ENCODE measurements around the gene THAP8. TPM values are rescaled to one million over a fixed set of nuclear protein-coding genes. Genes with fewer than 3 reads are reported as not detected.

The THAP8 gene
- total RNA-seq, 1 experiment from 2014 or later: 7.6 TPM

DNA sequence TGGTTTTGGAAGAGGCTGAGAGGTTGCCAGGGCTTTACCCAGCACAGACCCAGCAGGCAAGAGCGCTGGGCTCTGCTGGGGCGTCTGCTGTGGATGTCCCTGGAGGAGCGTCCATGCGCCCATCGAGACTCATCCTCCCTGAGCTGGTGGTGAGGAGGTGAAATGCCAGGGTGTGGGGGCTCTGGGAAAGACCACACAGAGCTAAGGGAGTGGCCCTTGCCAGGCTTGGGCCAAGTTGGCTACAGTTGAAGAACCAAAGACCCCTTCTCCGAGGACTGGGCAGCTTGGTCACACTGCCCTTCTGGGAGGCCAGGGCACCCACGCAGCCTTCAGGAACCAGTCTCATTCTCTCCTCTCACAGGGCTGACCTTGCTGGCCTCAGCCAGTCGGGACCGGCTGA is 32.2 kb upstream of the THAP8 start:
- DNase-seq: no peak
- H3K27ac Mint-ChIP-seq (ENCODE audit: unreplicated experiment): no peak overlapping the region
- TF ChIP-seq, protein P1, sequence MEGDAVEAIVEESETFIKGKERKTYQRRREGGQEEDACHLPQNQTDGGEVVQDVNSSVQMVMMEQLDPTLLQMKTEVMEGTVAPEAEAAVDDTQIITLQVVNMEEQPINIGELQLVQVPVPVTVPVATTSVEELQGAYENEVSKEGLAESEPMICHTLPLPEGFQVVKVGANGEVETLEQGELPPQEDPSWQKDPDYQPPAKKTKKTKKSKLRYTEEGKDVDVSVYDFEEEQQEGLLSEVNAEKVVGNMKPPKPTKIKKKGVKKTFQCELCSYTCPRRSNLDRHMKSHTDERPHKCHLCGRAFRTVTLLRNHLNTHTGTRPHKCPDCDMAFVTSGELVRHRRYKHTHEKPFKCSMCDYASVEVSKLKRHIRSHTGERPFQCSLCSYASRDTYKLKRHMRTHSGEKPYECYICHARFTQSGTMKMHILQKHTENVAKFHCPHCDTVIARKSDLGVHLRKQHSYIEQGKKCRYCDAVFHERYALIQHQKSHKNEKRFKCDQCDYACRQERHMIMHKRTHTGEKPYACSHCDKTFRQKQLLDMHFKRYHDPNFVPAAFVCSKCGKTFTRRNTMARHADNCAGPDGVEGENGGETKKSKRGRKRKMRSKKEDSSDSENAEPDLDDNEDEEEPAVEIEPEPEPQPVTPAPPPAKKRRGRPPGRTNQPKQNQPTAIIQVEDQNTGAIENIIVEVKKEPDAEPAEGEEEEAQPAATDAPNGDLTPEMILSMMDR (IDR thresholded peaks at IDR 0.05; ENCODE audit: insufficient read depth in 1 of 2, low read depth in 1 of 2, low read length in 1 of 2, severe bottlenecking in 1 of 2, unreplicated experiment in 1 of 2): no peak
- POLR2A ChIA-PET: no interaction called here
- no peaks in the 10 kb centered on the region for H3K4me1 Mint-ChIP-seq (ENCODE audit: low read depth, unreplicated experiment)
- Histone ChIP-seq H3K9me3 (no peaks in the 10 kb centered on the region), H3K4me1 (no peaks in the 10 kb centered on the region), H3K36me3 (ENCODE audit: control insufficient read depth, insufficient read depth, low read length) (peaks cover 1% of the 10 kb centered on the region), H3K27me3 (replicated peaks; ENCODE audit: control insufficient read depth, insufficient read depth, low read length) (no peaks in the 10 kb centered on the region), H3K4me3 (ENCODE audit: low read depth, low read length) (no peak overlapping the region)
- no peaks in the 10 kb centered on the region for H3K9me3 Mint-ChIP-seq (ENCODE audit: unreplicated experiment)
- H3K27me3 Mint-ChIP-seq (ENCODE audit: insufficient read depth, unreplicated experiment): no peaks in the 10 kb centered on the region
- intact Hi-C loops (cut with micrococcal nuclease; ENCODE audit: unreplicated experiment): no loop called here
- CTCF ChIA-PET: no interaction called here
- peaks cover 56% of the 10 kb centered on the region for H3K36me3 Mint-ChIP-seq (ENCODE audit: insufficient read depth, unreplicated experiment)
- no peak overlapping the region for H3K4me3 Mint-ChIP-seq (ENCODE audit: unreplicated experiment)
- BruUV-seq (replicated peaks): no TSS peak

DNA sequence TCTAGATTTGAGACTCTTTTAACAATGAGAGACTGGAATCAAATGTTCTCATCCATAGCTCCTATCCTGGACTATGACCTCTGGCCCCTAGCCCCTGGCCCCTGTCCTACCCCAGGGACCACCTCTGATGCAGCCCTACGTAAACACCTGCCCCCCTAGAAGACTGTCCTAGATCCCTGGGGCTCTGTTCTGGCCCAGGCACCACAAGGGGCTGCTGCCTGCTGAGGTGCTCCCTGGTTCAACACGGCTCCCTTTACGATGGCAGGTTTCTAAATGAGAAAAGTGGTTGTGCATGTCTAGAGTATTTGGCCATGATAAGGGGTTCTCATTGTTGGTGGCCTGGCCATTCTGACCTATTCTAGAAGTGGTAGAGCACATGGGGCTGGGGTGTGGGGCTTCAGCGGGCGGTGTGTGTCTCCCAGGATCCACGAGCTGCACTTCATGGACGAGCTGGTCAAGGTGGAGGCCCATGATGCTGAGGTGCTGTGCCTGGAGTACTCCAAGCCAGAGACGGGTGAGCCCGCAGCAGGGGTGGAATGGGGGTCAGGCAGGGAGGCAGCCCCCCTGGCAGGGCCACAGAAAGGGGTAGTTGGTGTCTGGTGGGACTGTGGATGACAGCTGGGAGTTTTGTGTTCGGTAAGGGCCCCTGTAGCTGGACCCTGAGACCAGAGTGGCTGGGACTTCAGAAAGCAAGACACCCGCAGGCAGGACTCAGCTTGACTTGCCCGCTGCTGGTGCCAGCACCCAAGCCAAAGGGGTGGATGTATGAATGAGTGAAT is 30.3 kb upstream of the THAP8 start:
- no peak for DNase-seq
- BruUV-seq (replicated peaks): no TSS peak
- no peaks in the 10 kb centered on the region for H3K27me3 ChIP-seq (replicated peaks; ENCODE audit: control insufficient read depth, insufficient read depth, low read length)
- Mint-ChIP-seq H3K36me3 (ENCODE audit: insufficient read depth, unreplicated experiment) (peaks cover 66% of the 10 kb centered on the region), H3K27me3 (ENCODE audit: insufficient read depth, unreplicated experiment) (no peaks in the 10 kb centered on the region), H3K4me3 (ENCODE audit: unreplicated experiment) (no peak overlapping the region), H3K4me1 (ENCODE audit: low read depth, unreplicated experiment) (no peaks in the 10 kb centered on the region), H3K27ac (ENCODE audit: unreplicated experiment) (no peak overlapping the region), H3K9me3 (ENCODE audit: unreplicated experiment) (no peaks in the 10 kb centered on the region)
- ChIA-PET CTCF (interaction anchor here (0.5 to 0.8 kb wide), 2 partner anchors 115 to 153 kb away, joined by 3 read pairs; no protein-coding TSS in a partner anchor), POLR2A (interaction anchor here (0.5 kb wide), 1 partner anchor 46 kb away, joined by 5 read pairs; no protein-coding TSS in a partner anchor)
- H3K9me3 ChIP-seq: no peaks in the 10 kb centered on the region
- intact Hi-C loops (cut with micrococcal nuclease; ENCODE audit: unreplicated experiment): no loop called here
- no peak overlapping the region for H3K4me3 ChIP-seq (ENCODE audit: low read depth, low read length)
- TF ChIP-seq, protein P1 (IDR thresholded peaks at IDR 0.05; ENCODE audit: insufficient read depth in 1 of 2, low read depth in 1 of 2, low read length in 1 of 2, severe bottlenecking in 1 of 2, unreplicated experiment in 1 of 2): no peak
- H3K36me3 ChIP-seq (ENCODE audit: control insufficient read depth, insufficient read depth, low read length): peaks cover 1% of the 10 kb centered on the region
- H3K4me1 ChIP-seq: no peaks in the 10 kb centered on the region

DNA sequence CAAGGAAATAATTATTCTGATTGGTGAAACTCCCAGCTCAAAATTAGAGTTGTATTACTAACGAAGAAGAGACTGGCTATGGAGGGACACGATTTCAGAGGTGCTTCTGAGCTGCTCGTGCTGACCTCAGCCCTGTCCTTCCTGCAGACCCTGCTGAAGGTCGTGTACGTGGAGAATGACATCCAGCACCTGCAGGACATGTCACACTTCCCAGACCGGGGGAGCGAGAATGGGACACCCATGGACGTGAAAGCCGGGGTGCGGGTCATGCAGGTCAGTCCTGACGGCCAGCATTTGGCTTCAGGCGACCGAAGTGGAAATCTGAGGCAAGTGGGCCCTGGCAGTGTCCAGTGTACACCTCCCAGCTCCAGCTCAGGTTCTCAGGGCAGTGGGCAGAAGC is 28.8 kb upstream of the THAP8 start:
- CTCF ChIA-PET: no interaction called here
- TF ChIP-seq, protein P1 (IDR thresholded peaks at IDR 0.05; ENCODE audit: insufficient read depth in 1 of 2, low read depth in 1 of 2, low read length in 1 of 2, severe bottlenecking in 1 of 2, unreplicated experiment in 1 of 2): no peak
- no peaks in the 10 kb centered on the region; the same call in none of the 2 replicates for H3K36me3 ChIP-seq (ENCODE audit: control insufficient read depth, insufficient read depth, low read length)

More for the DNA sequence above, 28.8 kb upstream of the THAP8 start:
- H3K27me3 Mint-ChIP-seq (ENCODE audit: insufficient read depth, unreplicated experiment): no peaks in the 10 kb centered on the region
- intact Hi-C loops (cut with micrococcal nuclease; ENCODE audit: unreplicated experiment): no loop called here
- no peak for DNase-seq
- no peaks in the 10 kb centered on the region for H3K4me1 Mint-ChIP-seq (ENCODE audit: low read depth, unreplicated experiment)
- H3K9me3 ChIP-seq: no peaks in the 10 kb centered on the region
- H3K4me3 Mint-ChIP-seq (ENCODE audit: unreplicated experiment): no peak overlapping the region
- no peaks in the 10 kb centered on the region for H3K27me3 ChIP-seq (replicated peaks; ENCODE audit: control insufficient read depth, insufficient read depth, low read length)
- H3K4me3 ChIP-seq (ENCODE audit: low read depth, low read length): no peak overlapping the region
- no peak overlapping the region for H3K27ac Mint-ChIP-seq (ENCODE audit: unreplicated experiment)
- H3K36me3 Mint-ChIP-seq (ENCODE audit: insufficient read depth, unreplicated experiment): peaks cover 60% of the 10 kb centered on the region
- POLR2A ChIA-PET: no interaction called here
- no TSS peak for BruUV-seq (replicated peaks)
- no peaks in the 10 kb centered on the region for H3K4me1 ChIP-seq
- no peaks in the 10 kb centered on the region for H3K9me3 Mint-ChIP-seq (ENCODE audit: unreplicated experiment)

Measured in Caco-2 (cell line).